Type B pancreatic cell (in vitro differentiated cells): ENCODE results near the gene TTC39A. TPM values are rescaled to one million over a fixed set of nuclear protein-coding genes. Genes with fewer than 3 reads are reported as not detected.
A peak's percentile ranks its signal among the peaks of the same experiment; 100 is the strongest.

Experiments
- DNase-seq: peaks from one replicate; pipeline ENCODE4 v3.0.0; 2021; ENCODE audit warnings: mixed read lengths; ENCODE audit not compliant: unreplicated experiment; ENCODE audit errors: extremely low spot score
- H3K27ac Mint-ChIP-seq: 2 replicates; pipeline ENCODE4 v1.8.0; 2021; ENCODE audit warnings: mild to moderate bottlenecking, mixed read lengths
- H3K27me3 Mint-ChIP-seq: 2 replicates; pipeline ENCODE4 v1.8.0; 2021; ENCODE audit warnings: mixed read lengths
- H3K36me3 Mint-ChIP-seq: 2 replicates; pipeline ENCODE4 v1.8.0; 2021; ENCODE audit warnings: mixed read lengths
- H3K4me1 Mint-ChIP-seq: one replicate; pipeline ENCODE4 v1.8.0; 2021; ENCODE audit warnings: mixed read lengths; ENCODE audit not compliant: unreplicated experiment
- H3K4me3 Mint-ChIP-seq: 2 replicates; pipeline ENCODE4 v1.8.0; 2021; ENCODE audit warnings: mild to moderate bottlenecking, mixed read lengths
- H3K9me3 Mint-ChIP-seq: 2 replicates; pipeline ENCODE4 v1.8.0; 2021; ENCODE audit warnings: mixed read lengths
- total RNA-seq: library from RNA; stranded (reverse); gene quantifications from 2 replicates; pipeline ENCODE4 v1.2.1, GENCODE V29; 2021; ENCODE audit warnings: low replicate concordance
- TF ChIP-seq, protein P1 (sequence below): fragments of 200-600 bp; sonication (generic); conservative IDR thresholded peaks from 2 replicates; pipeline ENCODE4 v1.5.0; 2021; ENCODE audit warnings: antibody characterized with exemption, mild to moderate bottlenecking

TTC39A gene
- total RNA-seq, 1 donor from 2014 or later = 16.3 TPM

DNA sequence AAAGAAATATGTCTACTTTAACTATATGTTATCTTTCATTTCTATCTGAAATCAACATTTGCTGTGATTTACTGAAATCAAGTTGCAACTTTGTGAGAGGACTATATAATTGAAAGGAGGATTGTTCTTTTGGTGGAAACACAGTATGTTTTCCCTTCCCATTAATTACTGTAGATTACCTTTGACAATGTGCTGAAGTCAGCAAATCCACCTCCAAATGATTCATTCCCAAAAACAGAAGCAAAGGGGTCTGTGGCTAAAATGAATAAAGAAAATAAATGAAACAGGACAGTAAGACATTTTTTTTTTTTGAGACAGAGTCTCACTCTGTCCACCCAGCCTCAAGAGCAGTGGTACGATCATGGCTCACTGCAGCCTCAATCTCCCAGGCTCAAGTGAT lies 35.4 kb upstream of the TTC39A start:
- Mint-ChIP-seq H3K4me1 (no peaks in the 10 kb centered on the region), H3K27ac (no peak overlapping the region), H3K36me3 (peaks cover 18% of the 10 kb centered on the region), H3K4me3 (no peak overlapping the region), H3K27me3 (no peaks in the 10 kb centered on the region), H3K9me3 (no peaks in the 10 kb centered on the region)
- no peak for DNase-seq
- TF ChIP-seq, protein P1, sequence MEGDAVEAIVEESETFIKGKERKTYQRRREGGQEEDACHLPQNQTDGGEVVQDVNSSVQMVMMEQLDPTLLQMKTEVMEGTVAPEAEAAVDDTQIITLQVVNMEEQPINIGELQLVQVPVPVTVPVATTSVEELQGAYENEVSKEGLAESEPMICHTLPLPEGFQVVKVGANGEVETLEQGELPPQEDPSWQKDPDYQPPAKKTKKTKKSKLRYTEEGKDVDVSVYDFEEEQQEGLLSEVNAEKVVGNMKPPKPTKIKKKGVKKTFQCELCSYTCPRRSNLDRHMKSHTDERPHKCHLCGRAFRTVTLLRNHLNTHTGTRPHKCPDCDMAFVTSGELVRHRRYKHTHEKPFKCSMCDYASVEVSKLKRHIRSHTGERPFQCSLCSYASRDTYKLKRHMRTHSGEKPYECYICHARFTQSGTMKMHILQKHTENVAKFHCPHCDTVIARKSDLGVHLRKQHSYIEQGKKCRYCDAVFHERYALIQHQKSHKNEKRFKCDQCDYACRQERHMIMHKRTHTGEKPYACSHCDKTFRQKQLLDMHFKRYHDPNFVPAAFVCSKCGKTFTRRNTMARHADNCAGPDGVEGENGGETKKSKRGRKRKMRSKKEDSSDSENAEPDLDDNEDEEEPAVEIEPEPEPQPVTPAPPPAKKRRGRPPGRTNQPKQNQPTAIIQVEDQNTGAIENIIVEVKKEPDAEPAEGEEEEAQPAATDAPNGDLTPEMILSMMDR = no peak

DNA sequence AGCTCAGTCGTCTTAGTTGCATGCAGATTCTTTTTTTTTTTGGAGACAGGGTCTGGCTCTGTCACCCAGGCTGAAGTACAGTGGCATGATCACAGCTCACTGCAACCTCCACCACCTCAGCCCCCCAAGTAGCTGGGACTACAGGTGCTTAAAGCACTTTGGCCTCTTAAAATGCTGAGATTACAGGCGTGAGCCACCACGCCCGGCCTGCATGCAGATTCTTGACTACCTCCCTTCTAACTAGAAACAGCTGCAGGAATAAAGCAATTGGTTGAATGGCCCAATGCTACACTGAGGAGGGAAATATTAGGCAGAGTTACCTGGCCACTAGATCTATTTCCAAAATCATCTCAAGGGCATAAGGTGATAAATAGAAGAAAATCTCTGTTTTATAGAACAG lies 29.5 kb upstream of the TTC39A start:
- H3K27ac Mint-ChIP-seq = no peak overlapping the region
- TF ChIP-seq, protein P1 = no peak
- no peak overlapping the region for H3K4me3 Mint-ChIP-seq
- no peaks in the 10 kb centered on the region for H3K27me3 Mint-ChIP-seq
- no peaks in the 10 kb centered on the region for H3K4me1 Mint-ChIP-seq
- H3K9me3 Mint-ChIP-seq = no peaks in the 10 kb centered on the region
- H3K36me3 Mint-ChIP-seq = peaks cover 18% of the 10 kb centered on the region
- no peak for DNase-seq

DNA sequence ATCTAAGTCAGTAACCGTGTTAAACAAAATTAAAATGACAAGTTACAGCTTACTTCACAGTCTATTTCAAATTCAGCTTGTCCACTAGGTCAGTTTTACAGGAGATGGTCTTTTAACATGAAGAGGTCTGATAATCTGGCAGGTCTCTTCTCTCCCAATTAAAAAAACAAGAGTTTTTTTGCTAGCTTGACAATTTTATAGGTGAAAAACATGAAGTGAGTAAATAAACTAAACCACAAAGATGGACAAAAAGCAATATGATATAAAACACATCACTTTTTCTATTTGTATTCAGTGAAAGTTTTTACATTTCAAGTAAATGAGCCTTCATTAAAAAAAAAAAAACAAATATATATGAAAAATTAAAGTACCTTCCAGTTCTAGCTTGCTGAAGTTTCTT lies 25.0 kb upstream of the TTC39A start:
- H3K27ac Mint-ChIP-seq = no peak overlapping the region
- no peak for DNase-seq
- TF ChIP-seq, protein P1 = no peak
- H3K4me1 Mint-ChIP-seq = no peaks in the 10 kb centered on the region
- peaks cover 11% of the 10 kb centered on the region for H3K36me3 Mint-ChIP-seq
- H3K9me3 Mint-ChIP-seq = no peaks in the 10 kb centered on the region
- no peaks in the 10 kb centered on the region for H3K27me3 Mint-ChIP-seq
- no peak overlapping the region for H3K4me3 Mint-ChIP-seq

DNA sequence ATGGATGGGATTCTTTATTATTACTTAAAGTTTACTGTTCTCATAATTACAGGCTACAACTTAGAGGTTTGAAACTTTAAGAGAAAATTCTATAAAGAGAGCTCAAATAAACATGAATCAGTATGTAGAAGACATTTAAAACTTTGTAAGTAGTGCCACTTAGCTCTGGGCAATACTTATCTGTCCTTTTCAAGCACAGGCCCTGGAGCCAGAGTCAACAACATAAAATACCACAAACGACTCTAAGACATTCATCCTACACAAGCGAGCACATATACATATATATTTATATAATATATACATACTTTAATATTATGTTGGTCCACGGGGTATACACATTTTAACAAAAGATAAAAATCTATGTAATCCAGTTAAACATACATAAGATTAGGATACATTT lies 24.1 kb upstream of the TTC39A start:
- Mint-ChIP-seq H3K4me1 (peaks cover 5% of the 10 kb centered on the region), H3K4me3 (no peak overlapping the region), H3K27ac (no peak overlapping the region), H3K9me3 (no peaks in the 10 kb centered on the region), H3K27me3 (no peaks in the 10 kb centered on the region), H3K36me3 (peaks cover 7% of the 10 kb centered on the region)
- TF ChIP-seq, protein P1 = no peak
- DNase-seq = no peak

DNA sequence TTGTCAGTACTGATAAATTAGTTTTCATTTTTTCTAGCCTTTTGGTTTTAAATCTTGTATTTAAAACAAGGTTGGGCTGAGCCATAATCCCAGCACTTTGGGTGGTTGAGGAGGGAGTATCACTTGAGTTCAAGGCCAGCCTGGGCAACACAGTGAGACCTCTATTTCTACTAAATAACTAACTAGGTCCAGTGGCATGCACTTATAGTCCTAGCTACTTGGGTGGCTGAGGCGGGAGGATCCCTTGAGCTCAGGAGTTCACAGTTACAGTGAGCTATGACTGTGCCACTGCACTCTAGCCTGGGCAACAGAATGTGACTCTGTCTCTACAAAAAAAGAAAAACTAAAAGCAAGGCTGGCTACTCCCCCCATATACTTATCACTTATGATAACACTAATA lies 21.5 kb upstream of the TTC39A start:
- H3K9me3 Mint-ChIP-seq = no peaks in the 10 kb centered on the region
- H3K4me3 Mint-ChIP-seq = peak overlapping the region; percentile 8
- DNase-seq = no peak
- H3K36me3 Mint-ChIP-seq = peaks cover 7% of the 10 kb centered on the region
- peaks cover 6% of the 10 kb centered on the region for H3K27me3 Mint-ChIP-seq
- H3K27ac Mint-ChIP-seq = no peak overlapping the region
- TF ChIP-seq, protein P1 = no peak
- H3K4me1 Mint-ChIP-seq = peaks cover 5% of the 10 kb centered on the region

DNA sequence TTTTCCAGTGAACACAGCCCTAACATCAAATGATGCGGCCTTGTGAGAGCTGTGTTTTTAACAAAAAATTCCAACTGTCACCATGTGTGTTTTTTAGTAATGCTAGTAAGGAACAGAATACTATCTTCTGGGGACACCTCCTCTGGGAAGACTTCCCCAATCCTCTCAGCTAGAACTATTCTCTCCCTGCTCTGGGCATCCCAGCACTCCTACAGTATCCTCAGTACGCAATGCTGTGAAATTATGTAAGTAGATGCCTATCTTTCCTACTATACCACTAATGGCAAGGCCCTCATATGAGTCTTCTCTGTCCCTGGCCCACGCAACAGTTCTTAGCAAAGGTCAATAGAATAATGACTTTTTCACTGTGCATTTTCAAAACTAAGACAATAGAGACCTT lies 19.5 kb upstream of the TTC39A start:
- TF ChIP-seq, protein P1 = no peak
- Mint-ChIP-seq H3K9me3 (no peaks in the 10 kb centered on the region), H3K36me3 (no peaks in the 10 kb centered on the region), H3K27ac (no peak overlapping the region), H3K27me3 (peaks cover 22% of the 10 kb centered on the region), H3K4me3 (no peak overlapping the region), H3K4me1 (peaks cover 5% of the 10 kb centered on the region)
- no peak for DNase-seq
